ENCODE measurements around the gene SLC6A6.

Gene SLC6A6

DNA sequence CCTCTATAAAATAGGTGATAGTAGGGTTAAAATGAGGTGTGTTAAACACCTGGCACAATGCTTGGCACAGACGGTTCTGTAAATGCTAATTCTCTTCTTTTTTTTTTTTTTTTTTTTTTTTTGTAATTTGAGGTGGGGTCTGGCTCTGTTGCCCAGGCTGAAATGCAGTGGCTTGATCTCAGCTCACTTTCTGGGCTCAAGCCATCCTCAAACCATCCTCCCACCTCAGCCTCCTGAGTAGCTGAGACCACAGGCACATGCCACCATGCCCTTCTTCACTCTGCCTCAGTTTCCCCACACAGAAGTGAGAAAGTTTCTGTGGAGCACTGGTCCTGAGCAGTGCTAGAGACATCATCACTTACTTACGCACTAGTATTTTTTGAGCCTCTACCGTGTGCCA is 57.4 kb downstream of the SLC6A6 start:
- DNase-seq (ENCODE audit: low spot score): no peak
- peaks cover 1% of the 10 kb centered on the region for H3K4me1 Mint-ChIP-seq (ENCODE audit: low read depth)
- H3K36me3 Mint-ChIP-seq (ENCODE audit: low read depth): peaks cover 24% of the 10 kb centered on the region
- no peak overlapping the region for H3K27ac Mint-ChIP-seq
- no peaks in the 10 kb centered on the region for H3K27me3 Mint-ChIP-seq (ENCODE audit: low read depth)
- H3K4me3 Mint-ChIP-seq: no peak overlapping the region
- no peaks in the 10 kb centered on the region for H3K9me3 Mint-ChIP-seq

DNA sequence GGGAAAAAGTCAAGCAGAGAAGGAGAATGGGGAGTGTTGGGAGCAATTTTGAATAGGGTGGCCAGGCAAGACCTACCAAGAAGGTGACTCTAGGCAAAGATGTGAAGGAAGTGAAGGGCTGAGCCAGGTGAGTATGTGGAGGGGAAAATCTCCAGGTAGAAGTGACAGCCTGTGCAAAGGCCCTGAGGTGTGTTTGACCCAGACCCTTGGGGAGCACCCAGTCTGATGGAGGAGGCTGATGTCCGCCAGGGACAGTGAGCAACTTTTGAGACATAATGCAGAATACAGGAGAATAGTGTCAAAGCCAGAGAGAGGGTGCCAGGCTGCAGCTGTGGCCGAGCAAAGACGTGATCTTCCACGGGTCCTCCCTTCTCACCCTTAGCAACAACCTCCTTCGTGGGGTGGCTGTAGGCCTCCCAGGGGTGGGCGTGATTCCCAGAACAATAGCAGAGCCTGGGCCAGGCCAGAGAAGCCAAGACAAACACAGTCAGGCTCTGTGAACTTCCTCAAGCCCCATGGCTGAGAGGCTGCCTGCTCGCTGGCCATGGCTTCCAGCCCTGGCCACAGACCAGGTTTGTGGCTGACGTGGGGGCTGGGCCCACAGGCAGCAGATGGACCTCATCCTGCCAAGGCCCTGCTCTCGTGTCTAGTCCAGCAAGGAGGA is 58.1 kb downstream of the SLC6A6 start:
- H3K36me3 Mint-ChIP-seq (ENCODE audit: low read depth): peaks cover 23% of the 10 kb centered on the region
- no peak for DNase-seq (ENCODE audit: low spot score)
- no peaks in the 10 kb centered on the region for H3K9me3 Mint-ChIP-seq
- H3K4me1 Mint-ChIP-seq (ENCODE audit: low read depth): peaks cover 1% of the 10 kb centered on the region
- no peaks in the 10 kb centered on the region for H3K27me3 Mint-ChIP-seq (ENCODE audit: low read depth)
- no peak overlapping the region for H3K4me3 Mint-ChIP-seq
- H3K27ac Mint-ChIP-seq: no peak overlapping the region

DNA sequence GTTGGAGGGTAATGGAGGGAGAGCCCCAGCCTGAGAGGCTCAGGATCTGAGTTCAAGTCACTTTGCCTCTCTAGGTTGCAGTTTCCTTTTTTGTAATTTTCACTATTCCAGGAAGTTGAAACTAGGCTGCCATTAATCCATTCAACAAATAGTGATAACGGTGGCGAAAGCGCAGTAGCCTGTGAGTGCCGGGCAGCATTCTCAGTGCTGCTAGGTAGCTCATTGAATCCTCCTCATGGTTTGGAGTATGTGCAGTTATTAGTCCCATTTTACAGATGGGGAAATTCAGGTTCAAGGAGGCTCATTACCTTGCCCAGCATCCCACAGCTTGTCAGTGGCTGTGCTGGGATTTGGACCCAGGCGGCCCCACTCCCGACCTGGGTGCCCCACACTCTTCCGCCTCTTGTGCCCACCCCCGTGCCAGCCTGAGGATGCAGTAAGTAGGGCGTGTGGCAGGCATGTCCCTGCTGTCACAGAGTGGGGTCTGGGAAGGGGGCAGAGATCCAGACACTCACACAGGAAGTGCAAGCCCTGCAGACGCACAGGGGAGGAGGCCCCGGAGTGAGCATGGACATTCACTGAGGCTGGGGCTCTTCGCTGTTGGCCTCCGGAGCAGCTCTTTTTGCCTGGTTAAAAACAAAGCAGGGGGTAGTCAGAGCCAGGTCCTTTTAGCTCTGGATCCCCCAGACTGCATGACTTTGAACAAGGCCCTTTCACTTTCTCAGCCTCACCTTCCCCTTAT is 58.8 kb downstream of the SLC6A6 start:
- peaks cover 23% of the 10 kb centered on the region for H3K36me3 Mint-ChIP-seq (ENCODE audit: low read depth)
- H3K27me3 Mint-ChIP-seq (ENCODE audit: low read depth): no peaks in the 10 kb centered on the region
- no peaks in the 10 kb centered on the region for H3K9me3 Mint-ChIP-seq
- no peak overlapping the region for H3K4me3 Mint-ChIP-seq
- DNase-seq (ENCODE audit: low spot score): no peak
- no peak overlapping the region for H3K27ac Mint-ChIP-seq
- peaks cover 1% of the 10 kb centered on the region for H3K4me1 Mint-ChIP-seq (ENCODE audit: low read depth)

- peaks cover 1% of the 10 kb centered on the region for H3K4me1 Mint-ChIP-seq (ENCODE audit: low read depth)
- H3K27ac Mint-ChIP-seq: no peak overlapping the region
- no peaks in the 10 kb centered on the region for H3K27me3 Mint-ChIP-seq (ENCODE audit: low read depth)
- H3K4me3 Mint-ChIP-seq: no peak overlapping the region
- H3K9me3 Mint-ChIP-seq: no peaks in the 10 kb centered on the region
- no peak for DNase-seq (ENCODE audit: low spot score)
- peaks cover 23% of the 10 kb centered on the region for H3K36me3 Mint-ChIP-seq (ENCODE audit: low read depth)
These were observed 59.4 kb downstream of the SLC6A6 start for GRCh38 chr3:14461748-14462324.

DNA sequence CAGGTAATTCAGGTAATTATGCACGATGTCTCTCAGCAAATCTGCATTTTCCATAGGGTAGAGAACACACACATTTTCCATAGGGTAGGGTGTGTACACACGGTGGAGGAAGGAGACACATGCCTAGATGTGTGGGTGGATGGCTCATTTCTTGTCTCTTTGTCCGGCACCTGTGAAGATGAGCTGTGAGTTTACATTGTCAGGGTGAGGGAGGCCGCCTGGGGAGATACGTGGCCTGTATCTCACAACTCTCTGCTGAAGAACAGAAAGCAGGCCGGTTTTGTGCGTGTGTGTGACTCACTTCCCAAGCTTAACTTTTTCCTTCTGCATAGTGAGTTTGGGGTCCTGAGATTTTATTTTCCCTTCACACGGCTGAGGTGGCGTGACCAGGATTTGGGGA is 60.3 kb downstream of the SLC6A6 start:
- H3K36me3 Mint-ChIP-seq (ENCODE audit: low read depth): peaks cover 24% of the 10 kb centered on the region
- H3K4me3 Mint-ChIP-seq: no peak overlapping the region
- DNase-seq (ENCODE audit: low spot score): peak; percentile 23
- peaks cover 1% of the 10 kb centered on the region for H3K4me1 Mint-ChIP-seq (ENCODE audit: low read depth)
- H3K9me3 Mint-ChIP-seq: no peaks in the 10 kb centered on the region
- H3K27me3 Mint-ChIP-seq (ENCODE audit: low read depth): no peaks in the 10 kb centered on the region
- peak overlapping the region; percentile 23 for H3K27ac Mint-ChIP-seq

- H3K27ac Mint-ChIP-seq: no peak overlapping the region
- peaks cover 25% of the 10 kb centered on the region for H3K36me3 Mint-ChIP-seq (ENCODE audit: low read depth)
- no peaks in the 10 kb centered on the region for H3K9me3 Mint-ChIP-seq
- no peak for DNase-seq (ENCODE audit: low spot score)
- no peaks in the 10 kb centered on the region for H3K27me3 Mint-ChIP-seq (ENCODE audit: low read depth)
- peaks cover 1% of the 10 kb centered on the region for H3K4me1 Mint-ChIP-seq (ENCODE audit: low read depth)
- no peak overlapping the region for H3K4me3 Mint-ChIP-seq
These were observed 61.1 kb downstream of the SLC6A6 start for GRCh38 chr3:14463330-14464140.

DNA sequence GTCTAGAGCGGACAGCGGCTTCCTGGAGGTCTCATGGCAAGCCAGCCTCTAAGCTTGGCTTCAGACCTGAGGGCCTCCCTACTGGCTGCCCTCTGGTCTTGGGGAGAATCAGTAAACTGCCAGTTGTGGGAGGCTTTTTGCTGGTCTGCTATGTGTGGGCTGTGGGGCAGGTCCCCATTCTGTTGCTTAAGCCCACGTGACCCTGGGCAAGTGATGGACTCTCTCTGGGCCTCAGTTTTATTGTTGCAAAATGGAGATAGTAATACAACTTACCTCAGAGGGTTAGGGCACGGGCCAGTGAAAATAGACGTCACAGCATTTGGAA is 61.7 kb downstream of the SLC6A6 start:
- DNase-seq (ENCODE audit: low spot score): no peak

DNA sequence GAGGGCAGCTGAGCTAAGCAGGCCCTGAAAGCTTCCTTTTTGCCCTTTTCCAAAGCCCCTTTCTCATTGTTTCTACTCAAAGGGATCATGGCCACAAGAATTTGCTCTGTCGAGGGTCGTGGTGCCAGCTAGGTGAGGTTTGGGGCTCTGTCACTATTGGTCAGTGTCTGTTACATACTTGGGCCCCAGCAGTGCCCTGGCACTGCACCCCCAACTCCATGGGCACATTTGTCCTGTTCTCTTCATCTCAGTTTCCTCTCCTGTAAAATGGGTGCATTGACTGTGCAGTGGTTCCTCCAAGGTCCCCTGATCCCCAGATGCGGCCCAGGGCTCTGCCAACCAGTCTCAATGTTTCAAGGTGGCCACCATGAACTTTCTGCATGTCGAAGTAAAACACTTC is 62.1 kb downstream of the SLC6A6 start:
- Mint-ChIP-seq H3K4me1 (ENCODE audit: low read depth) (peaks cover 1% of the 10 kb centered on the region), H3K27me3 (ENCODE audit: low read depth) (no peaks in the 10 kb centered on the region), H3K9me3 (no peaks in the 10 kb centered on the region), H3K4me3 (no peak overlapping the region), H3K36me3 (ENCODE audit: low read depth) (peaks cover 19% of the 10 kb centered on the region), H3K27ac (no peak overlapping the region)
- no peak for DNase-seq (ENCODE audit: low spot score)

More for the DNA sequence above, 61.7 kb downstream of the SLC6A6 start:
- Mint-ChIP-seq H3K4me3 (no peak overlapping the region), H3K27ac (no peak overlapping the region), H3K27me3 (ENCODE audit: low read depth) (no peaks in the 10 kb centered on the region), H3K36me3 (ENCODE audit: low read depth) (peaks cover 24% of the 10 kb centered on the region), H3K9me3 (no peaks in the 10 kb centered on the region), H3K4me1 (ENCODE audit: low read depth) (peaks cover 1% of the 10 kb centered on the region)

DNA sequence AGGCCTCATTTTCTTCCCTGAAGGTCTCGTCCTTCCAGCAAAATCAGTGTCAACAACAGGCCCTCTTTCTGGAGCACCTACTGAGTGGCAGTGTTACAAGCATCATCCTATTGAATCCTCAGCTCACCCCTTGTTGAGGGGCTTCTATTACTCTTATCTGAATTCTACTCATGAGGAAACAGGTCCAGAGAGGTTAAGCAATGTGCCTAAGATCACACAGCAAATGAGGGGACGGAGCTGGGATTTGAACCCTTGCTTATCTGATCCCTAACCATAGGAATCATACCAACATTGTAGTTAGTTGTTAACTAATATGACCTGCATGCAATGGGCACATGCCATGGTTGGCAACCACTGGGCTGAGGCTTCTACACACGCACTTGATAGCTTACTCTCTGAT is 63.0 kb downstream of the SLC6A6 start:
- no peak overlapping the region for H3K27ac Mint-ChIP-seq
- no peaks in the 10 kb centered on the region for H3K9me3 Mint-ChIP-seq
- H3K4me3 Mint-ChIP-seq: no peak overlapping the region
- peaks cover 1% of the 10 kb centered on the region for H3K4me1 Mint-ChIP-seq (ENCODE audit: low read depth)
- H3K36me3 Mint-ChIP-seq (ENCODE audit: low read depth): peaks cover 14% of the 10 kb centered on the region
- no peak for DNase-seq (ENCODE audit: low spot score)
- no peaks in the 10 kb centered on the region for H3K27me3 Mint-ChIP-seq (ENCODE audit: low read depth)

DNA sequence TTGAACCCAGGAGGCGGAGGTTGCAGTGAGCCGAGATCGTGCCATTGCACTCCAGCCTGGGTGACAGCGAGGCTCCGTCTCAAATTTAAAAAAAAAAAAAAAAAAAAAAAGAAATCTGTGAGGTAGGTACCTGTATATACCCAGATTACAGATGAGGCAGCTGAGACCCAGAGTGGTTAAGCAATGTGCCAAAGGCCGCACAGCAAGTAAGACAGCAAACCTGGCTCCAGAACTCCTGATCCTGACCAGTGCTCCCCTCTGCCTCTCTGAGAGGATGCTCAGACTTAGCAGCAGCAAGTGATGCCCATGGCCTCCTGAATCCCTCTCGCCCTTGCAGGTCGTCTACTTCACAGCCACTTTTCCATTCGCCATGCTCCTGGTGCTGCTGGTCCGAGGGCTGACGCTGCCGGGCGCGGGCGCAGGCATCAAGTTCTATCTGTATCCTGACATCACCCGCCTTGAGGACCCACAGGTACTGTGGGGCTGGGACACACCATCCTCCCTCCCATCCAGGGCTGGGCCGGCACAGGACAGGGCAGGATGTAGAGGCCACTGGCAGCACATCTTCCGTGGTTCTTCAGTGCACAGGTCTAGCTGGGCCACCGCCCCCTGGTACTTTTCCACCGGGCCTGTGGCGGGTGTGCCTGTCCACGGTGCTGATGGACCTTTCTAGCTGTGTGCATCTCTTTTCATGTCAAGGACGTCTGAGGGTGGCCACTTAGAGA is 63.9 kb downstream of the SLC6A6 start:
- Mint-ChIP-seq H3K36me3 (ENCODE audit: low read depth) (peaks cover 18% of the 10 kb centered on the region), H3K27me3 (ENCODE audit: low read depth) (no peaks in the 10 kb centered on the region), H3K4me1 (ENCODE audit: low read depth) (peaks cover 2% of the 10 kb centered on the region), H3K4me3 (no peak overlapping the region), H3K9me3 (no peaks in the 10 kb centered on the region), H3K27ac (no peak overlapping the region)
- no peak for DNase-seq (ENCODE audit: low spot score)

- Mint-ChIP-seq H3K27ac (no peak overlapping the region), H3K36me3 (ENCODE audit: low read depth) (peaks cover 19% of the 10 kb centered on the region), H3K27me3 (ENCODE audit: low read depth) (no peaks in the 10 kb centered on the region)
These were observed 65.6 kb downstream of the SLC6A6 start for GRCh38 chr3:14467814-14468620.

DNA sequence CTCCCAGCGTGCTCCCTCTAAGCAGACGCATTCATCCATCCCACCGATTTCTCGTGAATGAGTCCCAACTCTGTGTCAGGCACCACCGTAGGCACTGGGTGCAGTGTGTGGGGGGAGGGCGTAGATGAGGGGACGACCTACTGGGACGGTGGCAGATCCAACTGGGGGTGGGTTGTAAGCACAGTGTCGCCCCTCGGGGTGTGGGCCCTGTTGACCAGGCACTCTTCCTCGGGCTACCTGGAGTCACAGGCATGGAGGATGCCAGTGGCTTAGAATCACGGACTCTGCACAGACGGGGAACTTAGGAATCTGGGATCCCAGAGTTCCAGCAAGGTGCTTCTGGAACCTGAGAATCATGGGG is 66.2 kb downstream of the SLC6A6 start:
- Mint-ChIP-seq H3K4me3 (no peak overlapping the region), H3K36me3 (ENCODE audit: low read depth) (peaks cover 19% of the 10 kb centered on the region), H3K27ac (no peak overlapping the region), H3K4me1 (ENCODE audit: low read depth) (peaks cover 2% of the 10 kb centered on the region), H3K27me3 (ENCODE audit: low read depth) (no peaks in the 10 kb centered on the region), H3K9me3 (no peaks in the 10 kb centered on the region)
- DNase-seq (ENCODE audit: low spot score): no peak

More at GRCh38 chr3:14467814-14468620, 65.6 kb downstream of the SLC6A6 start:
- DNase-seq (ENCODE audit: low spot score): peak; percentile 15
- Mint-ChIP-seq H3K9me3 (no peaks in the 10 kb centered on the region), H3K4me3 (no peak overlapping the region), H3K4me1 (ENCODE audit: low read depth) (peaks cover 2% of the 10 kb centered on the region)

GRCh38 chr3:14470461-14470860 is 68.1 kb downstream of the SLC6A6 start:
- no peaks in the 10 kb centered on the region for H3K27me3 Mint-ChIP-seq (ENCODE audit: low read depth)
- H3K4me1 Mint-ChIP-seq (ENCODE audit: low read depth): peaks cover 2% of the 10 kb centered on the region
- DNase-seq (ENCODE audit: low spot score): no peak
- no peaks in the 10 kb centered on the region for H3K9me3 Mint-ChIP-seq
- H3K27ac Mint-ChIP-seq: no peak overlapping the region
- H3K4me3 Mint-ChIP-seq: no peak overlapping the region
- H3K36me3 Mint-ChIP-seq (ENCODE audit: low read depth): peaks cover 17% of the 10 kb centered on the region

Measured in T-helper 2 cell treated with Interferon-gamma antibody and Interleukin-4, amounts not matched to agents 5 μg/mL and 100 μg/mL, for 36 hours (primary cell).